HepG2 (cell line): ENCODE measurements around the gene PEF1. TPM values are rescaled to one million over a fixed set of nuclear protein-coding genes. Genes with fewer than 3 reads are reported as not detected.

Experiments used
- ATAC-seq: fragments of 200-7000 bp; cut with Tn5 transposase; 3 replicates; pipeline ENCODE4 v1.9.1; 2020; ENCODE audit warnings: mild to moderate bottlenecking, moderate library complexity
- BruUV-seq: library from RNA; stranded (reverse); fragments of 400-500 nt; replicated peaks from 2 replicates; lab custom pipeline; 2021; lab: Mats Ljungman, UMichigan
- CTCF ChIA-PET: fragments of 300-600 bp; formaldehyde crosslinking; extraction: SDS; loops from one replicate; lab custom pipeline; 2021; ENCODE audit warnings: low total read pairs, inconsistent platforms, low intra/inter-chr PET ratio; lab: Yijun Ruan, JAX
- POLR2A ChIA-PET: fragments of 350-600 bp; sonication (Branson Sonifier 250); formaldehyde crosslinking; loops from one replicate; lab custom pipeline; 2020; ENCODE audit warnings: antibody characterized with exemption, inconsistent platforms; lab: Yijun Ruan, JAX
- DNase-seq: peaks from one replicate; pipeline ENCODE4 v3.0.0-alpha.2; 2015; ENCODE audit warnings: low spot score
- FAIRE-seq: peaks from 3 replicates; lab custom pipeline; 2011; peaks lifted over from hg19 to GRCh38; lab: Jason Lieb, UNC
- H2AFZ ChIP-seq: one replicate; pipeline ENCODE4 v1.6.1; 2011; ENCODE audit warnings: low read length, inconsistent platforms
- H3K27ac ChIP-seq: fragments of 300-600 bp; 3 replicates; pipeline ENCODE4 v1.8.0; 2011; ENCODE audit warnings: mixed run types, mild to moderate bottlenecking, mixed read lengths, low read length, inconsistent platforms; ENCODE audit not compliant: insufficient read depth; ENCODE audit errors: extremely low read length
- H3K27me3 ChIP-seq, 2 experiments: fragments of 200-600 bp in 1 of 2; 2 replicates in 1 of 2; 3 replicates in 1 of 2; pipeline versions ENCODE4 v1.6.0 to v1.8.0; 2011; ENCODE audit warnings: low read length in 2 of 2, mild to moderate bottlenecking in 2 of 2, moderate library complexity in 2 of 2, inconsistent platforms in 1 of 2; ENCODE audit not compliant: insufficient read depth in 2 of 2, control insufficient read depth in 1 of 2
- H3K36me3 ChIP-seq, 2 experiments: fragments of 200-600 bp in 1 of 2; replicated peaks in 1 of 2; 2 replicates in 1 of 2; 3 replicates in 1 of 2; pipeline versions ENCODE4 v1.5.1 to v1.8.0; 2011; ENCODE audit warnings: low read length in 2 of 2, inconsistent platforms in 1 of 2; ENCODE audit not compliant: insufficient read depth in 2 of 2, control insufficient read depth in 1 of 2
- H3K4me1 ChIP-seq: 2 replicates; pipeline ENCODE4 v1.5.1; 2012; ENCODE audit warnings: low read length, inconsistent platforms; ENCODE audit not compliant: insufficient read depth
- H3K4me2 ChIP-seq: 2 replicates; pipeline ENCODE4 v1.6.0; 2011; ENCODE audit warnings: low read depth, low read length, inconsistent platforms
- H3K4me3 ChIP-seq, 3 experiments: fragments of 200-600 bp in 1 of 3; sonication (generic), shearing (Covaris generic) in 1 of 3; replicated peaks in 1 of 3; 2 replicates each; pipeline ENCODE4 v1.5.1; 2011 to 2016; ENCODE audit warnings: low read length in 3 of 3, inconsistent platforms in 2 of 3, low read depth in 2 of 3, mild to moderate bottlenecking in 2 of 3, control low read depth in 1 of 3, mixed read lengths in 1 of 3; ENCODE audit not compliant: insufficient read depth in 1 of 3
- H3K79me2 ChIP-seq: one replicate; pipeline ENCODE4 v1.6.1; 2011; ENCODE audit warnings: low read length, inconsistent platforms; ENCODE audit not compliant: insufficient read depth
- H3K9ac ChIP-seq: 2 replicates; pipeline ENCODE4 v1.6.0; 2011; ENCODE audit warnings: mild to moderate bottlenecking, low read depth, low read length, inconsistent platforms; ENCODE audit not compliant: insufficient read depth
- H3K9me3 ChIP-seq: 2 replicates; pipeline ENCODE4 v1.5.1; 2012; ENCODE audit warnings: mild to moderate bottlenecking, low read length
- H4K20me1 ChIP-seq: 2 replicates; pipeline ENCODE4 v1.6.0; 2011; ENCODE audit warnings: inconsistent platforms, mild to moderate bottlenecking, low read length, moderate library complexity; ENCODE audit not compliant: insufficient read depth
- CREB1 ChIP-seq, 2 experiments: fragments of 450-650 bp in 1 of 2; IDR thresholded peaks; 2 replicates each; pipeline ENCODE4 v1.6.1; 2016 to 2017; ENCODE audit warnings: control low read depth in 1 of 2, mild to moderate bottlenecking in 1 of 2, missing compliant biosample characterization in 1 of 2, missing genetic modification characterization in 1 of 2
- MLLT10 ChIP-seq: sonication (generic); formaldehyde crosslinking; IDR thresholded peaks from 2 replicates; pipeline ENCODE4 v1.4.0; 2020; ENCODE audit warnings: missing genetic modification reagents
- PRDM15 ChIP-seq: sonication (generic); formaldehyde crosslinking; IDR thresholded peaks from 2 replicates; pipeline ENCODE4 v1.4.0; 2020; ENCODE audit warnings: missing genetic modification reagents
- TBX3 ChIP-seq: fragments of 450-650 bp; IDR thresholded peaks from 2 replicates; pipeline ENCODE4 v1.6.1; 2017; ENCODE audit warnings: antibody characterized with exemption, mild to moderate bottlenecking, inconsistent platforms, borderline replicate concordance
- TFE3 ChIP-seq: IDR thresholded peaks from 2 replicates; pipeline ENCODE4 v1.6.1; 2016
- TGIF2 ChIP-seq: IDR thresholded peaks from 2 replicates; pipeline ENCODE4 v1.6.1; 2016; ENCODE audit warnings: control low read depth, missing compliant biosample characterization
- ZBTB10 ChIP-seq: sonication (generic); formaldehyde crosslinking; IDR thresholded peaks from 2 replicates; pipeline ENCODE4 v1.4.0; 2020; ENCODE audit warnings: missing genetic modification reagents, borderline replicate concordance
- ZBTB20 ChIP-seq: sonication (generic); formaldehyde crosslinking; IDR thresholded peaks from 2 replicates; pipeline ENCODE4 v1.8.1; 2023; ENCODE audit warnings: missing genetic modification reagents, low read depth, mild to moderate bottlenecking, borderline replicate concordance
- ZC3H13 ChIP-seq: sonication (generic); formaldehyde crosslinking; IDR thresholded peaks from 2 replicates; pipeline ENCODE4 v1.8.1; 2023; ENCODE audit warnings: mild to moderate bottlenecking, missing genetic modification reagents, moderate library complexity
- ZMYM3 ChIP-seq: sonication (generic); formaldehyde crosslinking; IDR thresholded peaks from 2 replicates; pipeline ENCODE4 v1.5.1; 2020; ENCODE audit warnings: mild to moderate bottlenecking, missing genetic modification reagents
- WGBS: methylation state at CpG from one replicate; pipeline ENCODE4 v1.1.6; 2017; ENCODE audit warnings: low lambda C conversion rate; 5-methylcytosine and 5-hydroxymethylcytosine counted together
- in situ Hi-C: cut with HindIII; loops from 2 replicates; pipeline ENCODE4 v1.10.0; 2017; ENCODE audit warnings: low pct_unique_long_range_greater_than_20kb; ENCODE audit not compliant: extremely low pct_ligation_motif_present
- intact Hi-C: fragments of 100-400 bp; cut with micrococcal nuclease; formaldehyde crosslinking; loops from one replicate; pipeline ENCODE4 v1.10.0; 2022; ENCODE audit not compliant: unreplicated experiment
- polyA plus RNA-seq, 8 experiments: library from polyadenylated mRNA; depleted of rRNA in 3 of 8; stranded (reverse) in 7 of 8; unstranded in 1 of 8; fragments of >200 nt; fragmentation: Illumina TruSeq in 4 of 8; extraction: Trizol in 4 of 8; gene quantifications; 2 replicates each; pipeline versions ENCODE4 v1.2.1 to v1.2.3, GENCODE V29; 2011 to 2016; ENCODE audit warnings: low read depth in 4 of 8, missing spikeins in 1 of 8, mixed read lengths in 1 of 8; ENCODE audit not compliant: insufficient read depth in 1 of 8
- total RNA-seq, 5 experiments: library from RNA; depleted of rRNA; stranded (reverse); fragments of >200 nt; fragmentation: Illumina TruSeq; extraction: Trizol; gene quantifications; 2 replicates each; pipeline ENCODE4 v1.2.3, GENCODE V29; 2016; ENCODE audit warnings: low read depth in 1 of 5

The PEF1 gene
- total and polyA plus RNA-seq, 2 of the 13 experiments (the other 11 are each of a cell fraction or from before 2014, with no cell fraction given) = 57.1 to 57.8 TPM

GRCh38 chr1:31647106-31647505, 2.4 kb upstream of the PEF1 start (continued):
- TF ChIP-seq PRDM15 (CRISPR knock-in tag) = peak; percentile 95
- no peak for TF ChIP-seq TFE3 (CRISPR knock-in tag)
- TF ChIP-seq TGIF2 (CRISPR knock-in tag) = no peak
- TF ChIP-seq TBX3 = no peak
- no peak for TF ChIP-seq ZBTB20
- no peak for TF ChIP-seq ZMYM3 (CRISPR knock-in tag)
- no peak for TF ChIP-seq MLLT10
- TF ChIP-seq, all 625 proteins: peak for 3

GRCh38 chr1:31646259-31646960, 1.7 kb upstream of the PEF1 start:
- Histone ChIP-seq H3K4me1 (peaks cover 68% of the 10 kb centered on the region), H3K9ac (no peak overlapping the region), H4K20me1 (no peaks in the 10 kb centered on the region), H3K4me2 (no peak overlapping the region), H3K9me3 (no peaks in the 10 kb centered on the region), H3K36me3 (no peaks in the 10 kb centered on the region), H3K27me3 (no peaks in the 10 kb centered on the region; a peak in 1 of 5 replicates), H3K4me3 (no peak overlapping the region), H3K27ac (no peak overlapping the region), H3K79me2 (peaks cover 23% of the 10 kb centered on the region), H2AFZ (no peak overlapping the region)
- intact Hi-C loops = no loop called here
- FAIRE-seq (no peak), DNase-seq (no peak), ATAC-seq (no peak)
- in situ Hi-C loops = no loop called here
- 95% methylated on average over 4 of the region's 4 CpGs for WGBS
- no peak for TF ChIP-seq ZBTB10 (CRISPR knock-in tag)
- TF ChIP-seq CREB1 (IDR thresholded peaks at IDR 0.05) = no peak
- 0 out of 2 replicates have a peak, but pooled peaks have one; percentile 12 for TF ChIP-seq CREB1 (CRISPR knock-in tag; IDR thresholded peaks at IDR 0.05)
- TF ChIP-seq ZC3H13 (CRISPR knock-in tag) = no peak
- CTCF ChIA-PET = no interaction called here
- POLR2A ChIA-PET = no interaction called here
- no TSS peak for BruUV-seq
